Left ventricle myocardium inferior (tissue), 1 donor: ENCODE data around the gene EDEM1. TPM values are rescaled to one million over a fixed set of nuclear protein-coding genes. Genes with fewer than 3 reads are reported as not detected.

Source experiments
- DNase-seq: peaks from one replicate; pipeline ENCODE4 v3.0.0-alpha.2; 2020
- H3K27ac ChIP-seq: fragments of 200-600 bp; replicated peaks from 2 replicates; pipeline ENCODE4 v1.8.0; 2021
- H3K27me3 ChIP-seq: fragments of 200-600 bp; 2 replicates; pipeline ENCODE4 v1.8.0; 2021; ENCODE audit warnings: low read depth
- H3K36me3 ChIP-seq: fragments of 200-600 bp; 2 replicates; pipeline ENCODE4 v1.8.0; 2021
- H3K4me1 ChIP-seq: fragments of 200-600 bp; 2 replicates; pipeline ENCODE4 v1.8.0; 2021
- H3K4me3 ChIP-seq: fragments of 200-600 bp; 2 replicates; pipeline ENCODE4 v1.8.0; 2021; ENCODE audit warnings: mild to moderate bottlenecking, moderate library complexity
- H3K9me3 ChIP-seq: fragments of 200-600 bp; replicated peaks from 2 replicates; pipeline ENCODE4 v1.8.0; 2021
- CTCF ChIP-seq: fragments of 200-600 bp; IDR thresholded peaks from 2 replicates; pipeline ENCODE4 v1.8.0; 2021; ENCODE audit warnings: antibody characterized with exemption, mild to moderate bottlenecking, borderline replicate concordance
- intact Hi-C: fragments of 100-400 bp; cut with micrococcal nuclease; formaldehyde crosslinking; loops from one replicate; pipeline ENCODE4 v1.11.0; 2022
- total RNA-seq: library from RNA; stranded (reverse); fragmentation: NEBNext Ultra II Directional; extraction: Animal tissue kit (Norgen Biotek cat#: 25700); gene quantifications from one replicate; pipeline ENCODE4 v1.2.1, GENCODE V29; 2021
- donor health status: DM: no; HTN: yes; CAD: no; lungs with severe emphysema.

Gene EDEM1
- total RNA-seq, 1 donor from 2014 or later = 7.9 TPM

- no peak for DNase-seq
- no peak for TF ChIP-seq CTCF
- no peak overlapping the region for H3K4me3 ChIP-seq
- peaks cover 9% of the 10 kb centered on the region for H3K27me3 ChIP-seq
- no peaks in the 10 kb centered on the region for H3K36me3 ChIP-seq
- H3K4me1 ChIP-seq = no peaks in the 10 kb centered on the region
- intact Hi-C loops = no loop called here
- no peak overlapping the region for H3K27ac ChIP-seq
- H3K9me3 ChIP-seq = no peaks in the 10 kb centered on the region
Observed at GRCh38 chr3:5260992-5261501, 73.5 kb downstream of the EDEM1 start.

DNA sequence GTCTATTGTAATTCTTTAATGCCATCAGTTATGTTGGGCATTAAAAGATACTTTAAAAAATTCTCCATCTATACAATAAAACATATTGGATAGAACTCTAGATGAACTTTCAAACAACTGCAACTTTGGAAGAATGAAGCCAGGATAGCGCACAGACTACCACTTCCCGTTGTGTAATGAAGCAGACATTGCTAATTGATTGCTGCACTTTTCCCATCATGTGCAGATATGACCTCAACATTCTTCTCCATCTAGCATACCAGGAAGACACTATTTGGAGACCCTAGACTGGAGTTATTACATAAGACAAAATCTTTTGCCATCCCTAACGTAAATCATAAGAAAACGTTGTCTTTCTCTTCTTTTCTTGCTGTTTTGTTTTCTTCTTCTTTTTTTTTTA, 75.0 kb downstream of the EDEM1 start:
- TF ChIP-seq CTCF = no peak
- intact Hi-C loops = no loop called here
- DNase-seq = no peak

DNA sequence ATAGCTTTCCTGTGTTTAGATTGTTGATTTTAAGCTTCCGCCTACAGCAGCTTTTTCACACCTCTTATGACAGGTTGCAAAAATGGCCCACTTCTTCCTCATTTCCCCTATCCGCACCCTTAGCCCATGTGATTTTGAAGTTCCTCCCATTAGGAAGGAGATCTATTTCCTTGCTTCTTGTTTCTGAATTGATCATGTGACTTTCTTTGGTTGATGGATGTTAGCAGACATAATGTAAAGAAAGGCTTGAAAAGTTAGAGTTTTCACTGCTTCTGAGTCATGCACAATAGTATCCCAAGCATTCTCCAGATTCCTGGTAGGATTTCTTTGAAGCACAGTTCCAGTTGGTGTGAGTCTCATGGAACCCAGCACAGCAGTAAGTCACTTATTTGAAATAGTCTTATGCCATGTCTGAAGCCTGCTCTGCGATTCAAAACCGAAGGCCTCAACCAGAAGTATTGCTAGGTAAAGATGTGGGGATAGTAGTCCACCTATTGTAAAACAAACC, 76.6 kb downstream of the EDEM1 start:
- no peak for TF ChIP-seq CTCF
- no peaks in the 10 kb centered on the region for H3K9me3 ChIP-seq
- no peak overlapping the region for H3K4me3 ChIP-seq
- intact Hi-C loops = no loop called here
- DNase-seq = no peak
- H3K4me1 ChIP-seq = no peaks in the 10 kb centered on the region
- H3K27me3 ChIP-seq = no peaks in the 10 kb centered on the region
- no peak overlapping the region for H3K27ac ChIP-seq
- H3K36me3 ChIP-seq = no peaks in the 10 kb centered on the region

More for the DNA sequence above, 75.0 kb downstream of the EDEM1 start:
- peaks cover 9% of the 10 kb centered on the region for H3K27me3 ChIP-seq
- no peaks in the 10 kb centered on the region for H3K9me3 ChIP-seq
- no peak overlapping the region for H3K4me3 ChIP-seq
- H3K27ac ChIP-seq = no peak overlapping the region
- no peaks in the 10 kb centered on the region for H3K4me1 ChIP-seq
- H3K36me3 ChIP-seq = no peaks in the 10 kb centered on the region

DNA sequence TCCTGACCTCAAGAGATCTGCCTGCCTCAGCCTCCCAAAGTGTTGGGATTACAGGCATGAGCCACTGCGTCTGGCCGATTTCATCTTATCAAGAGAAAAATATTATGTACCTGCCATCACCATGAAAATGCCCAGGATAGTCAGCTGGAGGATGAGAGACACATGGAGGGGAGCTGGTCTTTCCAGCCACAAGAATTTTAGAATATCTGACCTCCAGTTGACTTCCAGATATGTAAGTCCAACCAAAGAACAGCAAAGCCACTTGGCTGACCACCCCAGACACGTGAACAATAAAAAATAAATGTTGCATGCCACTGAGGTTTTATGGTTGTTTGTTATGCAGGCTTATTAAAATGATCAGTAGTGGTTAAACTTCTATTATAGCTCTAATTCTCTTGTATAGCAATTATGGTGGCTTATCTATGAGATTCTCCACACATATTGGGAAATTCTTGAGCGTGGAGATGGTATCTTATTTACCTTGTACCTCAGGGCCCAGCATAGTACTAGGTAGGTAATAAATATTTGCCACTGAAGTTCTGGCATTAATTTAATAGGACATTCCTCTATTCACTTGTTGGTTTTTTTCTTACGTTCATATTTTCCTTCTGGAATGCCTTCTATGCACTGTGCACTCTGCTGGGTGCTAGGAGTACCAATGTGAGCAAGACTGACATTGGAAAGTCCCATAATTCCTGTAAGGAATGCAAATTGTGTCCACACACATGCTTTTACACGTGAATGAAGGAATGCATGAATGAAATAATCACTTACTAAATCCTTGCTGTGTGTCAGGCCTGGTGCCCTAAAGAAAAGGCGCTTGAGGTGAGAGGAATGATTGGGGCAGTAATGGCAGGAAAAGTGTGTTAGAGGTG, 77.6 kb downstream of the EDEM1 start:
- Histone ChIP-seq H3K27ac (no peak overlapping the region), H3K36me3 (no peaks in the 10 kb centered on the region), H3K4me3 (no peak overlapping the region), H3K9me3 (no peaks in the 10 kb centered on the region), H3K4me1 (no peaks in the 10 kb centered on the region), H3K27me3 (no peaks in the 10 kb centered on the region)
- no peak for TF ChIP-seq CTCF
- intact Hi-C loops = no loop called here
- DNase-seq = no peak

- no peak for TF ChIP-seq CTCF
- H3K27me3 ChIP-seq = no peaks in the 10 kb centered on the region
- intact Hi-C loops = no loop called here
- no peak for DNase-seq
- no peak overlapping the region for H3K4me3 ChIP-seq
- H3K9me3 ChIP-seq = no peaks in the 10 kb centered on the region
- H3K4me1 ChIP-seq = no peaks in the 10 kb centered on the region
- no peak overlapping the region for H3K27ac ChIP-seq
- H3K36me3 ChIP-seq = no peaks in the 10 kb centered on the region
Observed at GRCh38 chr3:5267252-5267651, 79.7 kb downstream of the EDEM1 start.
